K562 (cell line): ENCODE data around the gene FBXW9. TPM values are rescaled to one million over a fixed set of nuclear protein-coding genes. Genes with fewer than 3 reads are reported as not detected.
A peak's percentile ranks its signal among the peaks of the same experiment; 100 is the strongest.

Experiments used
- ATAC-seq: fragments of 200-7000 bp; cut with Tn5 transposase; 3 replicates; pipeline ENCODE4 v1.9.1; 2020; ENCODE audit warnings: moderate library complexity
- BruUV-seq: library from RNA; stranded (reverse); fragments of 400-500 nt; replicated peaks from 2 replicates; lab custom pipeline; 2021; lab: Mats Ljungman, UMichigan
- CTCF ChIA-PET: fragments of 300-600 bp; formaldehyde crosslinking; extraction: SDS; loops from one replicate; lab custom pipeline; 2021; ENCODE audit warnings: low intra/inter-chr PET ratio; lab: Yijun Ruan, JAX
- POLR2A ChIA-PET: fragments of 300-600, 350-650 bp; sonication (Branson Sonifier 250); formaldehyde crosslinking; extraction: SDS; loops from one replicate; lab custom pipeline; 2021; ENCODE audit warnings: antibody characterized with exemption, inconsistent platforms; lab: Yijun Ruan, JAX
- DNase-seq, 4 experiments: peaks; one replicate each; pipeline versions ENCODE4 v3.0.0 to v3.0.0-alpha.2; 2011 to 2018; ENCODE audit warnings: low spot score in 3 of 4, mixed read lengths in 3 of 4; ENCODE audit errors: extremely low read depth in 1 of 4
- FAIRE-seq: peaks from 2 replicates; lab custom pipeline; 2011; peaks lifted over from hg19 to GRCh38; lab: Jason Lieb, UNC
- H2AFZ ChIP-seq: 2 replicates; pipeline ENCODE4 v1.6.0; 2011; ENCODE audit warnings: low read depth, low read length, control low read depth, inconsistent platforms
- H3K27ac ChIP-seq: fragments of 200-600 bp; 3 replicates; pipeline ENCODE4 v1.8.0; 2011; ENCODE audit warnings: low read depth, mild to moderate bottlenecking, control low read depth, inconsistent platforms, low read length, moderate library complexity, mixed read lengths; ENCODE audit errors: extremely low read depth
- H3K27me3 ChIP-seq, 2 experiments: fragments of 300-600 bp in 1 of 2; 2 replicates in 1 of 2; 3 replicates in 1 of 2; pipeline versions ENCODE4 v1.6.0 to v1.8.0; 2011; ENCODE audit warnings: inconsistent platforms in 2 of 2, low read length in 2 of 2, mild to moderate bottlenecking in 1 of 2, mixed read lengths in 1 of 2, moderate library complexity in 1 of 2; ENCODE audit not compliant: control insufficient read depth in 2 of 2, insufficient read depth in 2 of 2
- H3K36me3 ChIP-seq: fragments of 300-600 bp; 3 replicates; pipeline ENCODE4 v1.8.0; 2011; ENCODE audit warnings: mild to moderate bottlenecking, low read length, inconsistent platforms; ENCODE audit not compliant: control insufficient read depth, insufficient read depth
- H3K4me1 ChIP-seq, 2 experiments: fragments of 200-600 bp in 1 of 2; replicated peaks in 1 of 2; 2 replicates in 1 of 2; 3 replicates in 1 of 2; pipeline versions ENCODE4 v1.5.1 to v1.8.0; 2011; ENCODE audit warnings: inconsistent platforms in 2 of 2, low read length in 2 of 2, mild to moderate bottlenecking in 1 of 2, mixed read lengths in 1 of 2, moderate library complexity in 1 of 2; ENCODE audit not compliant: control insufficient read depth in 2 of 2, insufficient read depth in 2 of 2
- H3K4me2 ChIP-seq: 2 replicates; pipeline ENCODE4 v1.6.1; 2011; ENCODE audit warnings: low read length, control low read depth, inconsistent platforms, mixed read lengths; ENCODE audit not compliant: insufficient read depth
- H3K4me3 ChIP-seq: fragments of 200-600 bp; sonication (generic), shearing (Covaris generic); 2 replicates; pipeline ENCODE4 v1.5.1; 2016; ENCODE audit warnings: control low read depth, inconsistent platforms
- H3K79me2 ChIP-seq: fragments of 200-600 bp; 3 replicates; pipeline ENCODE4 v1.8.0; 2011; ENCODE audit warnings: low read length, inconsistent platforms; ENCODE audit not compliant: control insufficient read depth, insufficient read depth
- H3K9ac ChIP-seq, 2 experiments: 2 replicates each; pipeline versions ENCODE4 v1.6.0 to v1.6.1; 2011; ENCODE audit warnings: low read depth in 2 of 2, low read length in 2 of 2, control low read depth in 1 of 2, inconsistent platforms in 1 of 2, mild to moderate bottlenecking in 1 of 2, mixed read lengths in 1 of 2; ENCODE audit not compliant: insufficient read depth in 1 of 2
- H3K9me1 ChIP-seq: one replicate; pipeline ENCODE4 v1.6.0; 2011; ENCODE audit warnings: inconsistent platforms, mild to moderate bottlenecking, low read length, moderate library complexity; ENCODE audit not compliant: control insufficient read depth, insufficient read depth
- H3K9me3 ChIP-seq: replicated peaks from 2 replicates; pipeline ENCODE4 v1.5.1; 2011; ENCODE audit warnings: low read depth, low read length, inconsistent platforms; ENCODE audit not compliant: control insufficient read depth, insufficient read depth
- H4K20me1 ChIP-seq: replicated peaks from 2 replicates; pipeline ENCODE4 v1.6.1; 2011; ENCODE audit warnings: low read length, inconsistent platforms, mixed read lengths; ENCODE audit not compliant: control insufficient read depth, insufficient read depth
- ASH1L ChIP-seq: fragments of 450-650 bp; IDR thresholded peaks from 2 replicates; pipeline ENCODE4 v1.6.1; 2018; ENCODE audit warnings: borderline replicate concordance, mild to moderate bottlenecking, low read depth; ENCODE audit not compliant: partially characterized antibody
- CHD2 ChIP-seq: IDR thresholded peaks from 2 replicates; pipeline ENCODE4 v1.6.1; 2011; ENCODE audit warnings: low read depth, low read length
- CREBBP ChIP-seq: IDR thresholded peaks from one replicate; pipeline ENCODE4 v1.6.1; 2012; ENCODE audit warnings: low read depth, mild to moderate bottlenecking, control low read depth, inconsistent platforms, low read length
- POLR2A ChIP-seq: fragments of 450-650 bp; conservative IDR thresholded peaks from 2 replicates; pipeline ENCODE4 v1.6.1; 2016
- POLR2B ChIP-seq: fragments of 450-650 bp; IDR thresholded peaks from 2 replicates; pipeline ENCODE4 v1.6.1; 2018; ENCODE audit warnings: low read depth; ENCODE audit not compliant: partially characterized antibody
- RBFOX2 ChIP-seq: fragments of 200-400 bp; formaldehyde crosslinking; IDR thresholded peaks from 2 replicates; pipeline ENCODE4 v1.6.1; 2017; ENCODE audit warnings: low read depth, mild to moderate bottlenecking, low read length, moderate library complexity
- SP2 ChIP-seq: IDR thresholded peaks from 2 replicates; pipeline ENCODE4 v1.6.1; 2011; ENCODE audit warnings: mild to moderate bottlenecking, low read depth, low read length, moderate library complexity; ENCODE audit not compliant: poor library complexity, severe bottlenecking; ENCODE audit errors: extremely low read depth
- ZNF143 ChIP-seq: sonication (generic); formaldehyde crosslinking; IDR thresholded peaks from 2 replicates; pipeline ENCODE4 v1.9.0; 2022; ENCODE audit warnings: mild to moderate bottlenecking, missing genetic modification reagents
- ZNF217 ChIP-seq: sonication (generic); formaldehyde crosslinking; IDR thresholded peaks from 2 replicates; pipeline ENCODE4 v1.8.0; 2022; ENCODE audit warnings: mild to moderate bottlenecking, missing genetic modification reagents
- WGBS: fragments of 100-300 bp; shearing (Covaris generic); methylation state at CpG from one replicate; pipeline ENCODE4 v1.1.6; 2016; ENCODE audit warnings: low coverage, mixed read lengths; ENCODE audit not compliant: insufficient coverage; ENCODE audit errors: missing lambda C conversion rate; 5-methylcytosine and 5-hydroxymethylcytosine counted together
- in situ Hi-C: fragments of 300-500 bp; cut with MboI; formaldehyde crosslinking; loops from 4 replicates; pipeline ENCODE4 v1.15.0; 2018; ENCODE audit warnings: inconsistent platforms, mixed read lengths
- intact Hi-C: fragments of 100-400 bp; cut with micrococcal nuclease; formaldehyde crosslinking; loops from 2 replicates; pipeline ENCODE4 v1.14.2; 2022
- polyA plus RNA-seq, 8 experiments: library from polyadenylated mRNA; depleted of rRNA in 4 of 8; stranded (reverse) in 5 of 8; unstranded in 3 of 8; fragments of >200 nt; fragmentation: Nextera tagmentation in 2 of 8; fragmentation: Illumina TruSeq in 1 of 8; extraction: Ambion mirVana in 2 of 8; extraction: Trizol in 1 of 8; gene quantifications; 2 replicates each; pipeline versions ENCODE4 v1.2.1 to v1.2.3, GENCODE V29; 2011 to 2014; ENCODE audit warnings: inconsistent platforms in 1 of 8, missing spikeins in 1 of 8
- total RNA-seq, 7 experiments: library from RNA; depleted of rRNA in 6 of 7; stranded (reverse); fragments of >200 nt in 6 of 7; fragmentation: Illumina TruSeq in 2 of 7; extraction: Trizol in 2 of 7; gene quantifications; 2 replicates each; pipeline versions ENCODE4 v1.2.1 to v1.2.3, GENCODE V29; 2011 to 2021; ENCODE audit warnings: low replicate concordance in 1 of 7
- TF ChIP-seq, protein P1 (sequence below), 2 experiments: IDR thresholded peaks in 1 of 2; conservative IDR thresholded peaks in 1 of 2; 2 replicates each; pipeline ENCODE4 v1.6.1; 2016; ENCODE audit warnings: low read depth in 2 of 2, mild to moderate bottlenecking in 1 of 2, missing compliant biosample characterization in 1 of 2, missing genetic modification characterization in 1 of 2, moderate library complexity in 1 of 2
- TF ChIP-seq, protein P2 (sequence below): fragments of 450-650 bp; IDR thresholded peaks from 2 replicates; pipeline ENCODE4 v1.6.1; 2016

FBXW9 gene
- total and polyA plus RNA-seq, 9 of the 15 experiments (the other 6 are each of a cell fraction or from before 2014, with no cell fraction given) = 0.23 to 21.7 (median 6.2) TPM

DNA sequence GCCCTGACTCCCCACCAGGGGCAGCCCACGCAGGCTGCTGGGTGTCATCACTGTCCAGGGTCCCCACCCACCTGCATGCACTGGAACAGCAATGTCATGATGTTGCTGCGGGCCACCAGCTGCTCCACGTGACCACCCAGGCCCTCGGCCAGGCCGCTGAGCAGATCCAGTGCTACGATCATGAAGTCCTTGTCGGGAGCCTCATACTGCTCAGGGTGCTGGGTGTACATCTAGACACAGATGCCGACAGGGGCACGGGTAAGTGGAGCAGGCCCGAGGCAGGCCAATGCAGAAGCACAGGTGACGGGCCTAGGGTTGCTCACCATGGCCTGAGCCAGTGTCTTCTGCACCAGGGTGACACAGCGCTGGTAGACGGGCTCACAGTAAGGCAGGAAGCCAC, 8.7 kb upstream of the FBXW9 start:
- FAIRE-seq (no peak), DNase-seq (no peak), ATAC-seq (no peak)
- Histone ChIP-seq H3K4me2 (no peak overlapping the region), H3K79me2 (no peaks in the 10 kb centered on the region; the same call in 2 of the 3 replicates), H3K27ac (no peak overlapping the region), H3K4me1 (peaks cover 0 to 27% of the 10 kb centered on the region in 2 experiments; a peak in 1 of 5 replicates), H3K36me3 (peaks cover 93% of the 10 kb centered on the region), H2AFZ (no peak overlapping the region), H4K20me1 (no peaks in the 10 kb centered on the region), H3K9me1 (peaks cover 2% of the 10 kb centered on the region), H3K4me3 (no peak overlapping the region), H3K9ac (no peak overlapping the region), H3K27me3 (no peaks in the 10 kb centered on the region), H3K9me3 (no peaks in the 10 kb centered on the region)
- POLR2A ChIA-PET = no interaction called here
- TF ChIP-seq RBFOX2 (peak; percentile 34; the same call in 1 of the 2 replicates), CREBBP (no peak)
- intact Hi-C loops (no loop called here), in situ Hi-C loops (no loop called here)
- CTCF ChIA-PET = no interaction called here
- 93% methylated on average over 13 of the region's 13 CpGs for WGBS
- BruUV-seq = no TSS peak

DNA sequence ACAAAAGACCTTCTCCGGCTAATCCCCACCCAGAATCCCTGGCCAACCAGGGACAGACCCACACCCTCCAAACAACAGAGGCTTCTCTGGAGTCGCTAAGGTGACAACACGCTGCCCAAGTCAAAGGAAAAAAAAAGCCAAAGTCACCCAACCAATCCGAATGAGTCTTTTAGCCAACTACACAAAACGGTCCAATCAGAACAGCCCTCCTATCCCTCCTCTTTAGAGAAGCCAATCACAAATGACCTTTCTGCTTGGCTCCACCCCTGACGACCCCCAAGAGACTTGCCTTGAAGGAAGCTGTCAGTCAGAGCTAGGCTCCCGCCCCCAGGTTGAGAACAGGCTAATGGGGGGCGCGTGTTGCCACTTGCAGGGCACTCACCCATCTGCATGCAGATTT, 6.6 kb upstream of the FBXW9 start:
- no peak overlapping the region for H3K27ac ChIP-seq
- H3K9ac ChIP-seq = 0 out of 4 replicates have a peak overlapping the region, but pooled peaks of 1 of the 2 experiments have one; percentile 24
- DNase-seq (peak; percentile 77 to 90 (median 86)), FAIRE-seq (peak; percentile 90), ATAC-seq (peak; percentile 87)
- no peaks in the 10 kb centered on the region; the same call in 2 of the 3 replicates for H3K79me2 ChIP-seq
- H3K4me2 ChIP-seq = no peak overlapping the region
- H3K4me1 ChIP-seq = peaks cover 0 to 27% of the 10 kb centered on the region in 2 experiments; a peak in 1 of 5 replicates
- peaks cover 92% of the 10 kb centered on the region for H3K36me3 ChIP-seq
- H3K4me3 ChIP-seq = no peak overlapping the region
- H3K27me3 ChIP-seq = no peaks in the 10 kb centered on the region
- H2AFZ ChIP-seq = no peak overlapping the region
- peaks cover 2% of the 10 kb centered on the region for H3K9me1 ChIP-seq
- intact Hi-C loops (no loop called here), in situ Hi-C loops (no loop called here)
- BruUV-seq = no TSS peak
- H4K20me1 ChIP-seq = no peaks in the 10 kb centered on the region
- ChIA-PET CTCF (no interaction called here), POLR2A (interaction anchor here (0.6 to 0.7 kb wide), 2 partner anchors 20 to 49 kb away, joined by 3 read pairs; partner anchors contain the start of gene BEST2)
- no peaks in the 10 kb centered on the region for H3K9me3 ChIP-seq
- WGBS = 79% methylated on average over 9 of the region's 9 CpGs
- TF ChIP-seq ZNF217 (CRISPR knock-in tag) (no peak), ASH1L (peak; percentile 86), ZNF143 (no peak), SP2 (peak; percentile 15), POLR2B (no peak), POLR2A (0 out of 2 replicates have a peak, but pooled peaks have one; percentile 0), CHD2 (0 out of 2 replicates have a peak, but pooled peaks have one; percentile 43)
- TF ChIP-seq, protein P1, sequence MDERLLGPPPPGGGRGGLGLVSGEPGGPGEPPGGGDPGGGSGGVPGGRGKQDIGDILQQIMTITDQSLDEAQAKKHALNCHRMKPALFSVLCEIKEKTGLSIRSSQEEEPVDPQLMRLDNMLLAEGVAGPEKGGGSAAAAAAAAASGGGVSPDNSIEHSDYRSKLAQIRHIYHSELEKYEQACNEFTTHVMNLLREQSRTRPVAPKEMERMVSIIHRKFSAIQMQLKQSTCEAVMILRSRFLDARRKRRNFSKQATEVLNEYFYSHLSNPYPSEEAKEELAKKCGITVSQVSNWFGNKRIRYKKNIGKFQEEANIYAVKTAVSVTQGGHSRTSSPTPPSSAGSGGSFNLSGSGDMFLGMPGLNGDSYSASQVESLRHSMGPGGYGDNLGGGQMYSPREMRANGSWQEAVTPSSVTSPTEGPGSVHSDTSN (CRISPR knock-in tag; IDR thresholded peaks at IDR 0.05; ENCODE audit: low read depth) = no peak
- TF ChIP-seq, protein P1 (tag; conservative IDR thresholded peaks at IDR 0.05; ENCODE audit: low read depth) = 0 out of 2 replicates have a peak, but pooled peaks have one; percentile 8
- TF ChIP-seq, protein P2, sequence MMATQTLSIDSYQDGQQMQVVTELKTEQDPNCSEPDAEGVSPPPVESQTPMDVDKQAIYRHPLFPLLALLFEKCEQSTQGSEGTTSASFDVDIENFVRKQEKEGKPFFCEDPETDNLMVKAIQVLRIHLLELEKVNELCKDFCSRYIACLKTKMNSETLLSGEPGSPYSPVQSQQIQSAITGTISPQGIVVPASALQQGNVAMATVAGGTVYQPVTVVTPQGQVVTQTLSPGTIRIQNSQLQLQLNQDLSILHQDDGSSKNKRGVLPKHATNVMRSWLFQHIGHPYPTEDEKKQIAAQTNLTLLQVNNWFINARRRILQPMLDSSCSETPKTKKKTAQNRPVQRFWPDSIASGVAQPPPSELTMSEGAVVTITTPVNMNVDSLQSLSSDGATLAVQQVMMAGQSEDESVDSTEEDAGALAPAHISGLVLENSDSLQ = peak; percentile 93
